Gastroesophageal sphincter (tissue), 3 donors: ENCODE measurements around the gene MAML2.

Source experiments
- POLR2A ChIP-seq, 2 donors: fragments of 450-650 bp; IDR thresholded peaks; one replicate each; pipeline ENCODE4 v1.6.1; 2017; ENCODE audit warnings: antibody characterized with exemption in 2 of 2, mild to moderate bottlenecking in 2 of 2, moderate library complexity in 1 of 2
- POLR2AphosphoS5 ChIP-seq: sonication (generic); formaldehyde crosslinking; IDR thresholded peaks from one replicate; pipeline ENCODE4 v1.6.1; 2017; ENCODE audit warnings: antibody characterized with exemption
- TF ChIP-seq, protein P1 (sequence below), 4 experiments: fragments of 200-600 bp in 2 of 4; fragments of 450-650 bp in 2 of 4; sonication (generic) in 1 of 4; IDR thresholded peaks; one replicate each; pipeline ENCODE4 v1.5.1; 2017 to 2019; ENCODE audit warnings: antibody characterized with exemption in 4 of 4, mild to moderate bottlenecking in 2 of 4, moderate library complexity in 2 of 4

DNA sequence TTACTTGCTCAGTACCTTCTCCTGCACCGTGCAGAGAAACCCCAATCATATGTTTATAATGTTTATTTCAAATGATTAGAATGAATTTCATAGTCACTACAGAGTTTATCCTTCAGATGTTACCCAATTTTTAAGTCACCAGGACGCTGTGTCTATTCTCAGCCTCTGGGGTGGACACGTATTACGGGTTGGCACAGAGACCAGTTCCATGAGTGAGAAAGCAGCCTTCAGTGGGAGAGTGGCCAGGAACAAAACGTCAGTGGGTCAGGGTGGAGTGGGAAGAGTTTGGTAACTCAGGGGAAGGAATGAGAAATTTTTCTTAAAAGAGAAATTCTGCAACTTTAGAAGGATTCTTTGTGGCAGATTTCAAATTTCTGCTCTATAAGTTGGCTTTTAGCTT, 342.0 kb downstream of the MAML2 start:
- TF ChIP-seq, protein P1, sequence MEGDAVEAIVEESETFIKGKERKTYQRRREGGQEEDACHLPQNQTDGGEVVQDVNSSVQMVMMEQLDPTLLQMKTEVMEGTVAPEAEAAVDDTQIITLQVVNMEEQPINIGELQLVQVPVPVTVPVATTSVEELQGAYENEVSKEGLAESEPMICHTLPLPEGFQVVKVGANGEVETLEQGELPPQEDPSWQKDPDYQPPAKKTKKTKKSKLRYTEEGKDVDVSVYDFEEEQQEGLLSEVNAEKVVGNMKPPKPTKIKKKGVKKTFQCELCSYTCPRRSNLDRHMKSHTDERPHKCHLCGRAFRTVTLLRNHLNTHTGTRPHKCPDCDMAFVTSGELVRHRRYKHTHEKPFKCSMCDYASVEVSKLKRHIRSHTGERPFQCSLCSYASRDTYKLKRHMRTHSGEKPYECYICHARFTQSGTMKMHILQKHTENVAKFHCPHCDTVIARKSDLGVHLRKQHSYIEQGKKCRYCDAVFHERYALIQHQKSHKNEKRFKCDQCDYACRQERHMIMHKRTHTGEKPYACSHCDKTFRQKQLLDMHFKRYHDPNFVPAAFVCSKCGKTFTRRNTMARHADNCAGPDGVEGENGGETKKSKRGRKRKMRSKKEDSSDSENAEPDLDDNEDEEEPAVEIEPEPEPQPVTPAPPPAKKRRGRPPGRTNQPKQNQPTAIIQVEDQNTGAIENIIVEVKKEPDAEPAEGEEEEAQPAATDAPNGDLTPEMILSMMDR (IDR thresholded peaks at IDR 0.05), result peak in 2 of 4 experiments; percentile 44
- TF ChIP-seq POLR2AphosphoS5, result peak; percentile 86
- TF ChIP-seq POLR2A (IDR thresholded peaks at IDR 0.05), result no peak
